ENCODE measurements around the gene PLAAT5.
"Not testable (repeated sequence)": the region's sequence is repeated elsewhere in the genome, so short reads cannot be mapped to it uniquely, and the experiment has no call there.

PLAAT5 gene

GRCh38 chr11:63476618-63477017, 14.3 kb downstream of the PLAAT5 start:
- no peak for DNase-seq

GRCh38 chr11:63472372-63472771, 18.6 kb downstream of the PLAAT5 start:
- DNase-seq: no peak

GRCh38 chr11:63470311-63470710, 20.7 kb downstream of the PLAAT5 start:
- DNase-seq: no peak

- no peak for DNase-seq
Observed at GRCh38 chr11:63462137-63462536, 28.8 kb downstream of the PLAAT5 start.

GRCh38 chr11:63459586-63459985, 31.4 kb downstream of the PLAAT5 start:
- no peak for DNase-seq

GRCh38 chr11:63448646-63449045, 42.3 kb downstream of the PLAAT5 start:
- DNase-seq: no peak

GRCh38 chr11:63445720-63446119, 45.2 kb downstream of the PLAAT5 start:
- no peak for DNase-seq

GRCh38 chr11:63445118-63445517, 45.8 kb downstream of the PLAAT5 start:
- DNase-seq: no peak

GRCh38 chr11:63444160-63444559, 46.8 kb downstream of the PLAAT5 start:
- no peak for DNase-seq

GRCh38 chr11:63443714-63444113, 47.3 kb downstream of the PLAAT5 start:
- DNase-seq: no peak

- not testable (repeated sequence) for DNase-seq
Observed at GRCh38 chr11:63435831-63436230, 55.1 kb downstream of the PLAAT5 start.

GRCh38 chr11:63435351-63435750, 55.6 kb downstream of the PLAAT5 start:
- not testable (repeated sequence) for DNase-seq

GRCh38 chr11:63430731-63431130, 60.2 kb downstream of the PLAAT5 start:
- not testable (repeated sequence) for DNase-seq

GRCh38 chr11:63427971-63428508, 62.9 kb downstream of the PLAAT5 start:
- DNase-seq: no peak

GRCh38 chr11:63417174-63417852, 73.7 kb downstream of the PLAAT5 start:
- no peak for DNase-seq
